ENCODE results near the gene ANKIB1. TPM values are rescaled to one million over a fixed set of nuclear protein-coding genes. Genes with fewer than 3 reads are reported as not detected.

ANKIB1 gene
- total and polyA plus RNA-seq, 2 donors (not counting 1 experiment from before 2014, with no cell fraction given), result 16.5 to 76.7 TPM

DNA sequence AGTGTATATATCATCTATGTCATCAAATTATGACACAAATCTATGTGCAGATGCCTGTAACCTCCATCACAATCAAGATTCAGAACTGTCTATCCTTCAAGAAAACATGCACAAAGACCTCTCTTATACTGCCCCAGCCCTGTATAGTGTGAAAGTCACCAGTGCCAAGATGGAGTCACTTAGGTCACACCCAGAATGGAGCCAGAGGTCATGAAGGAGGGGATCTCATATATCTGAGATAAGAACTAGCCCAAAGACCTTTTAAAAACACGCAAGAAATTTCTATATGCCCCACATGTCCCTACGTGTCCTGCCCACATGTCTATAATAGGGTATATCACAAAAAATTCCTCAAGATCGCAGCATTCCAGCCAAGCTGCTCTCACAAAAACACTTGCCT, 181.4 kb downstream of the ANKIB1 start:
- H3K27me3 ChIP-seq (replicated peaks in 1 of 4; ENCODE audit: control extremely low read depth in 1 of 4, control insufficient read depth in 3 of 4, insufficient read depth in 4 of 4, low read length in 3 of 4), result peaks cover 0 to 6% (median 0%) of the 10 kb centered on the region in 4 experiments
- TF ChIP-seq, protein P1, sequence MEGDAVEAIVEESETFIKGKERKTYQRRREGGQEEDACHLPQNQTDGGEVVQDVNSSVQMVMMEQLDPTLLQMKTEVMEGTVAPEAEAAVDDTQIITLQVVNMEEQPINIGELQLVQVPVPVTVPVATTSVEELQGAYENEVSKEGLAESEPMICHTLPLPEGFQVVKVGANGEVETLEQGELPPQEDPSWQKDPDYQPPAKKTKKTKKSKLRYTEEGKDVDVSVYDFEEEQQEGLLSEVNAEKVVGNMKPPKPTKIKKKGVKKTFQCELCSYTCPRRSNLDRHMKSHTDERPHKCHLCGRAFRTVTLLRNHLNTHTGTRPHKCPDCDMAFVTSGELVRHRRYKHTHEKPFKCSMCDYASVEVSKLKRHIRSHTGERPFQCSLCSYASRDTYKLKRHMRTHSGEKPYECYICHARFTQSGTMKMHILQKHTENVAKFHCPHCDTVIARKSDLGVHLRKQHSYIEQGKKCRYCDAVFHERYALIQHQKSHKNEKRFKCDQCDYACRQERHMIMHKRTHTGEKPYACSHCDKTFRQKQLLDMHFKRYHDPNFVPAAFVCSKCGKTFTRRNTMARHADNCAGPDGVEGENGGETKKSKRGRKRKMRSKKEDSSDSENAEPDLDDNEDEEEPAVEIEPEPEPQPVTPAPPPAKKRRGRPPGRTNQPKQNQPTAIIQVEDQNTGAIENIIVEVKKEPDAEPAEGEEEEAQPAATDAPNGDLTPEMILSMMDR (IDR thresholded peaks at IDR 0.05), result no peak
- TF ChIP-seq EZH2 (IDR thresholded peaks at IDR 0.05; ENCODE audit: borderline replicate concordance, insufficient read depth, low read depth, low read length, poor library complexity, severe bottlenecking), result no peak
- H3K4me3 Mint-ChIP-seq, result no peak overlapping the region
- H3K79me2 ChIP-seq (ENCODE audit: control insufficient read depth, insufficient read depth, low read length), result no peaks in the 10 kb centered on the region
- H3K9ac ChIP-seq (ENCODE audit: low read length), result no peak overlapping the region
- H3K4me1 ChIP-seq (ENCODE audit: control insufficient read depth in 2 of 2, insufficient read depth in 2 of 2, low read length in 2 of 2), result peaks cover 4% of the 10 kb centered on the region in 2 donors
- intact Hi-C loops (cut with micrococcal nuclease), result no loop called here
- no peak overlapping the region for H3K27ac Mint-ChIP-seq
- no peak for DNase-seq
- H4K20me1 ChIP-seq (ENCODE audit: control insufficient read depth, insufficient read depth, low read length, poor library complexity, severe bottlenecking), result no peaks in the 10 kb centered on the region
- H3K9me3 Mint-ChIP-seq (ENCODE audit: insufficient read depth), result no peaks in the 10 kb centered on the region
- peaks cover 10% of the 10 kb centered on the region for H3K4me1 Mint-ChIP-seq
- peaks cover 31% of the 10 kb centered on the region for H3K27me3 Mint-ChIP-seq
- WGBS (ENCODE audit: insufficient coverage), result 100% methylated on average over 3 of the region's 3 CpGs
- no peak overlapping the region for H3K4me3 ChIP-seq (ENCODE audit: control extremely low read depth in 1 of 5, extremely low read depth in 1 of 5, insufficient read depth in 1 of 5, low read depth in 2 of 5, low read length in 4 of 5)
- ChIA-PET CTCF (interaction anchor here (1.1 to 7.9 kb wide), 2 partner anchors 12 to 19 kb away, joined by 3 to 133 read pairs; partner anchors contain the start of gene GATAD1), POLR2A (no interaction called here)
- H3K4me2 ChIP-seq (replicated peaks; ENCODE audit: low read depth, low read length, poor library complexity, severe bottlenecking), result no peak overlapping the region
- H3K36me3 ChIP-seq (replicated peaks in 1 of 2; ENCODE audit: control extremely low read depth in 1 of 2, control insufficient read depth in 1 of 2, extremely low read depth in 1 of 2, insufficient read depth in 2 of 2, low read length in 1 of 2), result no peaks in the 10 kb centered on the region
- no peak overlapping the region for H2AFZ ChIP-seq (ENCODE audit: insufficient read depth, low read depth, low read length, poor library complexity, severe bottlenecking)
- ATAC-seq (ENCODE audit: low read depth), result no peak
- no peaks in the 10 kb centered on the region for H3K9me3 ChIP-seq (ENCODE audit: control extremely low read depth in 1 of 3, control insufficient read depth in 2 of 3, insufficient read depth in 1 of 3, low read length in 2 of 3)
- no peak overlapping the region for H3K27ac ChIP-seq (ENCODE audit: low read length in 2 of 2)

GRCh38 chr7:92432299-92432946, 186.6 kb downstream of the ANKIB1 start:
- DNase-seq (no peak), ATAC-seq (ENCODE audit: low read depth) (no peak)
- ChIA-PET CTCF (no interaction called here), POLR2A (no interaction called here)
- no peak overlapping the region for H3K4me3 Mint-ChIP-seq
- no peak overlapping the region for H3K9ac ChIP-seq (ENCODE audit: low read length)
- H3K9me3 Mint-ChIP-seq (ENCODE audit: insufficient read depth), result no peaks in the 10 kb centered on the region
- no peak overlapping the region for H3K4me3 ChIP-seq (ENCODE audit: control extremely low read depth in 1 of 5, extremely low read depth in 1 of 5, insufficient read depth in 1 of 5, low read depth in 2 of 5, low read length in 4 of 5)
- no peaks in the 10 kb centered on the region for H3K4me1 ChIP-seq (ENCODE audit: control insufficient read depth in 2 of 2, insufficient read depth in 2 of 2, low read length in 2 of 2)
- no peak overlapping the region for H3K27ac Mint-ChIP-seq
- H3K4me1 Mint-ChIP-seq, result no peaks in the 10 kb centered on the region
- H3K79me2 ChIP-seq (ENCODE audit: control insufficient read depth, insufficient read depth, low read length), result no peaks in the 10 kb centered on the region
- no CpG with 5 or more reads among the region's 3 CpGs for WGBS (ENCODE audit: insufficient coverage)
- H3K27me3 Mint-ChIP-seq, result peaks cover 26% of the 10 kb centered on the region
- H3K27me3 ChIP-seq (replicated peaks in 1 of 4; ENCODE audit: control extremely low read depth in 1 of 4, control insufficient read depth in 3 of 4, insufficient read depth in 4 of 4, low read length in 3 of 4), result no peaks in the 10 kb centered on the region
- no peak overlapping the region for H2AFZ ChIP-seq (ENCODE audit: insufficient read depth, low read depth, low read length, poor library complexity, severe bottlenecking)
- H3K4me2 ChIP-seq (replicated peaks; ENCODE audit: low read depth, low read length, poor library complexity, severe bottlenecking), result no peak overlapping the region
- H3K9me3 ChIP-seq (ENCODE audit: control extremely low read depth in 1 of 3, control insufficient read depth in 2 of 3, insufficient read depth in 1 of 3, low read length in 2 of 3), result no peaks in the 10 kb centered on the region
- no peaks in the 10 kb centered on the region for H4K20me1 ChIP-seq (ENCODE audit: control insufficient read depth, insufficient read depth, low read length, poor library complexity, severe bottlenecking)
- intact Hi-C loops (cut with micrococcal nuclease), result no loop called here
- TF ChIP-seq, protein P1 (IDR thresholded peaks at IDR 0.05), result no peak
- no peak for TF ChIP-seq EZH2 (IDR thresholded peaks at IDR 0.05; ENCODE audit: borderline replicate concordance, insufficient read depth, low read depth, low read length, poor library complexity, severe bottlenecking)
- no peak overlapping the region for H3K27ac ChIP-seq (ENCODE audit: low read length in 2 of 2)
- H3K36me3 ChIP-seq (replicated peaks in 1 of 2; ENCODE audit: control extremely low read depth in 1 of 2, control insufficient read depth in 1 of 2, extremely low read depth in 1 of 2, insufficient read depth in 2 of 2, low read length in 1 of 2), result no peaks in the 10 kb centered on the region
